GM23338 (cell line): ENCODE measurements around the gene IL1RAPL2.

Source experiments
- CREB1 ChIP-seq: fragments of 250-450 bp; sonication (Bioruptor Pico); IDR thresholded peaks from 2 replicates; pipeline ENCODE4 v1.5.0; 2020; ENCODE audit warnings: low read depth, mild to moderate bottlenecking, moderate library complexity
- CTCF ChIP-seq, 2 experiments: fragments of 200-600 bp in 1 of 2; sonication (generic) in 1 of 2; conservative IDR thresholded peaks; 2 replicates each; pipeline versions ENCODE4 v1.5.1 to v1.6.1; 2016 to 2017; ENCODE audit warnings: antibody characterized with exemption in 2 of 2, low read depth in 2 of 2, mild to moderate bottlenecking in 2 of 2, moderate library complexity in 1 of 2
- ETS1 ChIP-seq: IDR thresholded peaks from 2 replicates; pipeline ENCODE4 v1.6.1; 2016; ENCODE audit warnings: antibody characterized with exemption
- EZH2 ChIP-seq: fragments of 200-600 bp; sonication (generic); IDR thresholded peaks from one replicate; pipeline ENCODE4 v1.8.0; 2017; ENCODE audit warnings: antibody characterized with exemption, mild to moderate bottlenecking, low read depth; ENCODE audit not compliant: unreplicated experiment
- EZH2phosphoT487 ChIP-seq: fragments of 200-600 bp; sonication (generic); IDR thresholded peaks from one replicate; pipeline ENCODE4 v1.8.1; 2018; ENCODE audit warnings: antibody characterized with exemption; ENCODE audit not compliant: unreplicated experiment
- JUNB ChIP-seq: IDR thresholded peaks from one replicate; pipeline ENCODE4 v1.6.1; 2016; ENCODE audit warnings: antibody characterized with exemption; ENCODE audit not compliant: unreplicated experiment
- POLR2AphosphoS5 ChIP-seq: IDR thresholded peaks from 2 replicates; pipeline ENCODE4 v1.6.1; 2016; ENCODE audit warnings: antibody characterized with exemption, low read depth
- REST ChIP-seq: IDR thresholded peaks from one replicate; pipeline ENCODE4 v1.6.1; 2018; ENCODE audit warnings: antibody characterized with exemption; ENCODE audit not compliant: unreplicated experiment
- ZNF331 ChIP-seq: fragments of 250-450 bp; sonication (Bioruptor Pico); IDR thresholded peaks from 2 replicates; pipeline ENCODE4 v1.5.0; 2020; ENCODE audit warnings: low read depth, mild to moderate bottlenecking, moderate library complexity

GRCh38 chrX:104567506-104567905, 1.5 kb downstream of the IL1RAPL2 start:
- TF ChIP-seq CREB1 (CRISPR knock-in tag) = no peak
- no peak for TF ChIP-seq CTCF (conservative IDR thresholded peaks at IDR 0.05; ENCODE audit: low read depth in 2 of 2)
- TF ChIP-seq EZH2phosphoT487 = no peak
- no peak for TF ChIP-seq ETS1
- no peak for TF ChIP-seq ZNF331 (CRISPR knock-in tag)
- no peak for TF ChIP-seq JUNB
- no peak for TF ChIP-seq EZH2
- no peak for TF ChIP-seq REST
- no peak for TF ChIP-seq POLR2AphosphoS5
